ENCODE data around the gene SLC7A9. TPM values are rescaled to one million over a fixed set of nuclear protein-coding genes. Genes with fewer than 3 reads are reported as not detected.

SLC7A9 gene
- total RNA-seq, 1 donor from 2014 or later, result 5.4 TPM

GRCh38 chr19:32817569-32818476 lies 51.7 kb downstream of the SLC7A9 start:
- Mint-ChIP-seq H3K9me3 (ENCODE audit: low read depth) (no peaks in the 10 kb centered on the region), H3K27me3 (peaks cover 52% of the 10 kb centered on the region), H3K4me3 (ENCODE audit: low read depth) (no peak overlapping the region), H3K27ac (peak overlapping the region; percentile 34), H3K36me3 (ENCODE audit: insufficient read depth) (no peaks in the 10 kb centered on the region), H3K4me1 (ENCODE audit: low read depth) (no peaks in the 10 kb centered on the region)
- no peak for TF ChIP-seq CTCF (IDR thresholded peaks at IDR 0.05; ENCODE audit: unreplicated experiment)
- DNase-seq (ENCODE audit: low spot score, unreplicated experiment), result no peak

- TF ChIP-seq CTCF (IDR thresholded peaks at IDR 0.05; ENCODE audit: unreplicated experiment), result no peak
- Mint-ChIP-seq H3K27ac (no peak overlapping the region), H3K4me3 (ENCODE audit: low read depth) (no peak overlapping the region), H3K4me1 (ENCODE audit: low read depth) (peaks cover 3% of the 10 kb centered on the region), H3K27me3 (peaks cover 52% of the 10 kb centered on the region), H3K9me3 (ENCODE audit: low read depth) (no peaks in the 10 kb centered on the region), H3K36me3 (ENCODE audit: insufficient read depth) (no peaks in the 10 kb centered on the region)
- DNase-seq (ENCODE audit: low spot score, unreplicated experiment), result no peak
Observed at GRCh38 chr19:32816555-32817099, 52.9 kb downstream of the SLC7A9 start.

- peaks cover 43% of the 10 kb centered on the region for H3K27me3 Mint-ChIP-seq
- no peaks in the 10 kb centered on the region for H3K9me3 Mint-ChIP-seq (ENCODE audit: low read depth)
- TF ChIP-seq CTCF (IDR thresholded peaks at IDR 0.05; ENCODE audit: unreplicated experiment), result no peak
- H3K4me3 Mint-ChIP-seq (ENCODE audit: low read depth), result no peak overlapping the region
- no peak for DNase-seq (ENCODE audit: low spot score, unreplicated experiment)
- peaks cover 9% of the 10 kb centered on the region for H3K4me1 Mint-ChIP-seq (ENCODE audit: low read depth)
- no peaks in the 10 kb centered on the region for H3K36me3 Mint-ChIP-seq (ENCODE audit: insufficient read depth)
- H3K27ac Mint-ChIP-seq, result no peak overlapping the region
Observed at GRCh38 chr19:32814624-32815023, 54.9 kb downstream of the SLC7A9 start.

GRCh38 chr19:32813862-32814425 lies 55.6 kb downstream of the SLC7A9 start:
- H3K27ac Mint-ChIP-seq, result no peak overlapping the region
- no peak for DNase-seq (ENCODE audit: low spot score, unreplicated experiment)
- H3K36me3 Mint-ChIP-seq (ENCODE audit: insufficient read depth), result no peaks in the 10 kb centered on the region
- H3K4me3 Mint-ChIP-seq (ENCODE audit: low read depth), result no peak overlapping the region
- no peaks in the 10 kb centered on the region for H3K9me3 Mint-ChIP-seq (ENCODE audit: low read depth)
- H3K4me1 Mint-ChIP-seq (ENCODE audit: low read depth), result peaks cover 9% of the 10 kb centered on the region
- H3K27me3 Mint-ChIP-seq, result peaks cover 47% of the 10 kb centered on the region
- no peak for TF ChIP-seq CTCF (IDR thresholded peaks at IDR 0.05; ENCODE audit: unreplicated experiment)

- DNase-seq (ENCODE audit: low spot score, unreplicated experiment), result no peak
- Mint-ChIP-seq H3K36me3 (ENCODE audit: insufficient read depth) (no peaks in the 10 kb centered on the region), H3K4me3 (ENCODE audit: low read depth) (no peak overlapping the region), H3K9me3 (ENCODE audit: low read depth) (no peaks in the 10 kb centered on the region), H3K4me1 (ENCODE audit: low read depth) (peaks cover 9% of the 10 kb centered on the region), H3K27me3 (peaks cover 41% of the 10 kb centered on the region), H3K27ac (no peak overlapping the region)
- no peak for TF ChIP-seq CTCF (IDR thresholded peaks at IDR 0.05; ENCODE audit: unreplicated experiment)
Observed at GRCh38 chr19:32812571-32812970, 57.0 kb downstream of the SLC7A9 start.

All from progenitor cell of endocrine pancreas (in vitro differentiated cells).